ENCODE results near the gene SYNPO2.

Gene SYNPO2

DNA sequence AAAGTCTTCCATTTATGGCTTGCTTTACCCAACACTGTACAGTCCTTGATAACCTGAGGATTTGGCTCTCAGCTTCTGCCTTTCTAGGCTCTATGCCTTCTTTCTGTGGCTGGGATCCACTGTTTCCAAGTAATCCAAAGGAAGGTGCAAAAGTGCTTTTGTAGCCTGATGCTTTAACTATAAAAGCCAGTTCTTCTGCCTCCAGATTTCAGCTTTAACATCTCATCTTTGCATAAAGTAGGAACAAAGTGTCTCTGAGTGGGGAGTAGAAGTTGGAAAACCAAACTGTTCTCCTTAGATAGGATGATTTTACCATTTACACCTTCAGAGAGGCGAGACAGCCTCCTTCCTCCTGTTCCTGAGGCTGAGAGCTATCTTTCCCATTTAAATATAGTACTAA lies 41.7 kb upstream of the SYNPO2 start:
- H3K27me3 ChIP-seq (ENCODE audit: insufficient read depth, low read length, poor library complexity, severe bottlenecking) = no peaks in the 10 kb centered on the region
- peaks cover 16% of the 10 kb centered on the region for H3K4me1 ChIP-seq (ENCODE audit: insufficient read depth, low read length, poor library complexity, severe bottlenecking)
- peaks cover 4% of the 10 kb centered on the region; the same call in 1 of the 2 replicates for H3K79me2 ChIP-seq (ENCODE audit: insufficient read depth, low read length)
- no peaks in the 10 kb centered on the region for H3K36me3 ChIP-seq (ENCODE audit: insufficient read depth, low read length)
- no peaks in the 10 kb centered on the region; the same call in 1 of the 2 replicates for H3F3A ChIP-seq (ENCODE audit: low read depth)
- no peaks in the 10 kb centered on the region for H4K20me1 ChIP-seq (ENCODE audit: insufficient read depth, low read length, poor library complexity, severe bottlenecking)
- no peaks in the 10 kb centered on the region for H3K9me2 ChIP-seq (replicated peaks; ENCODE audit: low read depth, low read length)
- H3K9me3 ChIP-seq (ENCODE audit: insufficient read depth, low read depth, low read length) = no peaks in the 10 kb centered on the region
- TF ChIP-seq, protein P1, sequence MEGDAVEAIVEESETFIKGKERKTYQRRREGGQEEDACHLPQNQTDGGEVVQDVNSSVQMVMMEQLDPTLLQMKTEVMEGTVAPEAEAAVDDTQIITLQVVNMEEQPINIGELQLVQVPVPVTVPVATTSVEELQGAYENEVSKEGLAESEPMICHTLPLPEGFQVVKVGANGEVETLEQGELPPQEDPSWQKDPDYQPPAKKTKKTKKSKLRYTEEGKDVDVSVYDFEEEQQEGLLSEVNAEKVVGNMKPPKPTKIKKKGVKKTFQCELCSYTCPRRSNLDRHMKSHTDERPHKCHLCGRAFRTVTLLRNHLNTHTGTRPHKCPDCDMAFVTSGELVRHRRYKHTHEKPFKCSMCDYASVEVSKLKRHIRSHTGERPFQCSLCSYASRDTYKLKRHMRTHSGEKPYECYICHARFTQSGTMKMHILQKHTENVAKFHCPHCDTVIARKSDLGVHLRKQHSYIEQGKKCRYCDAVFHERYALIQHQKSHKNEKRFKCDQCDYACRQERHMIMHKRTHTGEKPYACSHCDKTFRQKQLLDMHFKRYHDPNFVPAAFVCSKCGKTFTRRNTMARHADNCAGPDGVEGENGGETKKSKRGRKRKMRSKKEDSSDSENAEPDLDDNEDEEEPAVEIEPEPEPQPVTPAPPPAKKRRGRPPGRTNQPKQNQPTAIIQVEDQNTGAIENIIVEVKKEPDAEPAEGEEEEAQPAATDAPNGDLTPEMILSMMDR (conservative IDR thresholded peaks at IDR 0.05; ENCODE audit: low read length) = no peak
- H3K9ac ChIP-seq (ENCODE audit: low read depth, low read length, poor library complexity, severe bottlenecking) = no peak overlapping the region
- H2AFZ ChIP-seq (ENCODE audit: low read length) = no peak overlapping the region
- no peak overlapping the region for H3K4me3 ChIP-seq (ENCODE audit: low read length, poor library complexity, severe bottlenecking)
- no peak overlapping the region for H3K4me2 ChIP-seq (ENCODE audit: low read depth, low read length, poor library complexity, severe bottlenecking)

DNA sequence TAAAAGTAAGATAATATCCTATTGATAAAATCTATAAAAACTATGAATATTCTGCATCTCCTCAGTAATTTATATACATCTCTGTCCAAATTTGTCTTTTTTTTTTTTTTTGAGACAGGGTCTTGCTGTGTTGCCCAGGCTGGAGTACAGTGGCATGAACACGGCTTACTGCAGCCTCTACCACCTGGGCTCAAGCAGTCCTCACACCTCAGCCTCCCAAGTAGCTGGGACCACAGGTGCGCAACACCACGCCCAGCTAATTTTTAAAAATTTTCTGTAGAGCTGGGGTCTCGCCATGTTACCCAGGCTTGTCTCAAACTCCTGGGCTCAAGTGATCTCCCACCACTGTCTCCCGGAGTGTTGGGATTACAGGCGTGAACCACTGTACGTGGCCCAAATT lies 40.4 kb upstream of the SYNPO2 start:
- no peaks in the 10 kb centered on the region for H3K27me3 ChIP-seq (ENCODE audit: insufficient read depth, low read length, poor library complexity, severe bottlenecking)
- H3K4me3 ChIP-seq (ENCODE audit: low read length, poor library complexity, severe bottlenecking) = no peak overlapping the region
- no peak overlapping the region for H3K4me2 ChIP-seq (ENCODE audit: low read depth, low read length, poor library complexity, severe bottlenecking)
- H3K9ac ChIP-seq (ENCODE audit: low read depth, low read length, poor library complexity, severe bottlenecking) = no peak overlapping the region
- no peaks in the 10 kb centered on the region for H3K9me3 ChIP-seq (ENCODE audit: insufficient read depth, low read depth, low read length)
- no peak overlapping the region for H2AFZ ChIP-seq (ENCODE audit: low read length)
- no peaks in the 10 kb centered on the region for H4K20me1 ChIP-seq (ENCODE audit: insufficient read depth, low read length, poor library complexity, severe bottlenecking)
- TF ChIP-seq, protein P1 (conservative IDR thresholded peaks at IDR 0.05; ENCODE audit: low read length) = no peak
- no peak for TF ChIP-seq EZH2phosphoT487 (IDR thresholded peaks at IDR 0.05; ENCODE audit: borderline replicate concordance)
- H3K4me1 ChIP-seq (ENCODE audit: insufficient read depth, low read length, poor library complexity, severe bottlenecking) = peaks cover 18% of the 10 kb centered on the region
- no peaks in the 10 kb centered on the region for H3K36me3 ChIP-seq (ENCODE audit: insufficient read depth, low read length)
- peaks cover 4% of the 10 kb centered on the region; the same call in 1 of the 2 replicates for H3K79me2 ChIP-seq (ENCODE audit: insufficient read depth, low read length)
- H3F3A ChIP-seq (ENCODE audit: low read depth) = no peaks in the 10 kb centered on the region; the same call in 1 of the 2 replicates
- H3K9me2 ChIP-seq (replicated peaks; ENCODE audit: low read depth, low read length) = no peaks in the 10 kb centered on the region

DNA sequence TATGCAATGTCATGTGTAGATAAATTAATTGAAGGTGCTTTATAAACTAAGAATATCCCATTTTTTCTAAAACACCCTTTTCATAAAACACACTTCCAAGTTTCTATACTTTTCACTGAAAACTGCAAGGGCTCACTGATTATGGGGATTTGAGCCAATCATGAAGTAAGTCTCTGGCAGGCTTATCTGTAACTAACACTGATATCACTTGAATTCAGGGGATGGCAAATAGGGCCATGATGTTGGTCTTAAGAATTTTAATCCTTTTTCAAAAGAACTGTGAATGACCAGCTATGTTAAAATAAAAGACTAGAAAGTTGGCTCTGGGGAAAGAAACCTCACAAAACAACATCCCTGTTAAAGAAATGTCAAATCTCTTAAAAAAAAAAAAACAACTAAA lies 39.8 kb upstream of the SYNPO2 start:
- no peak overlapping the region for H3K4me2 ChIP-seq (ENCODE audit: low read depth, low read length, poor library complexity, severe bottlenecking)
- no peak overlapping the region for H3K9ac ChIP-seq (ENCODE audit: low read depth, low read length, poor library complexity, severe bottlenecking)

More for the DNA sequence above, 39.8 kb upstream of the SYNPO2 start:
- no peaks in the 10 kb centered on the region; the same call in 1 of the 2 replicates for H3F3A ChIP-seq (ENCODE audit: low read depth)
- no peak overlapping the region for H3K4me3 ChIP-seq (ENCODE audit: low read length, poor library complexity, severe bottlenecking)
- no peak overlapping the region for H2AFZ ChIP-seq (ENCODE audit: low read length)
- H3K27me3 ChIP-seq (ENCODE audit: insufficient read depth, low read length, poor library complexity, severe bottlenecking) = no peaks in the 10 kb centered on the region
- peaks cover 4% of the 10 kb centered on the region; the same call in 1 of the 2 replicates for H3K79me2 ChIP-seq (ENCODE audit: insufficient read depth, low read length)
- no peaks in the 10 kb centered on the region for H3K9me3 ChIP-seq (ENCODE audit: insufficient read depth, low read depth, low read length)
- H3K36me3 ChIP-seq (ENCODE audit: insufficient read depth, low read length) = no peaks in the 10 kb centered on the region
- peaks cover 18% of the 10 kb centered on the region for H3K4me1 ChIP-seq (ENCODE audit: insufficient read depth, low read length, poor library complexity, severe bottlenecking)
- TF ChIP-seq, protein P1 (conservative IDR thresholded peaks at IDR 0.05; ENCODE audit: low read length) = no peak
- no peak for TF ChIP-seq EZH2phosphoT487 (IDR thresholded peaks at IDR 0.05; ENCODE audit: borderline replicate concordance)
- H4K20me1 ChIP-seq (ENCODE audit: insufficient read depth, low read length, poor library complexity, severe bottlenecking) = no peaks in the 10 kb centered on the region
- no peaks in the 10 kb centered on the region for H3K9me2 ChIP-seq (replicated peaks; ENCODE audit: low read depth, low read length)

Measured in Loucy (cell line).